Esophagus squamous epithelium (tissue), 5 donors: Measurements from ENCODE around the gene OTOS. TPM values are rescaled to one million over a fixed set of nuclear protein-coding genes. Genes with fewer than 3 reads are reported as not detected.

Experiments
- DNase-seq: peaks from one replicate; lab custom pipeline; 2025; lab: John Stamatoyannopoulos, UW
- H3K27ac ChIP-seq, 4 donors: fragments of 200-600 bp; sonication (generic); one replicate each; pipeline ENCODE4 v1.5.1; 2016 to 2019; ENCODE audit warnings: mild to moderate bottlenecking in 1 of 4
- H3K27me3 ChIP-seq, 4 donors: fragments of 200-600 bp; sonication (generic); 1 replicate in 3 of 4; 2 replicates in 1 of 4; pipeline versions ENCODE4 v1.5.1 to v1.6.0; 2017 to 2021; ENCODE audit warnings: antibody characterized with exemption in 1 of 4
- H3K36me3 ChIP-seq, 3 donors: fragments of 200-600 bp; sonication (generic); one replicate each; pipeline ENCODE4 v1.5.1; 2016 to 2019
- H3K4me1 ChIP-seq, 3 donors: fragments of 200-600 bp; sonication (generic); one replicate each; pipeline ENCODE4 v1.5.1; 2017 to 2019
- H3K4me3 ChIP-seq, 4 donors: fragments of 200-600 bp; sonication (generic); 1 replicate in 3 of 4; 2 replicates in 1 of 4; pipeline ENCODE4 v1.5.1; 2016 to 2019; ENCODE audit warnings: mild to moderate bottlenecking in 2 of 4, moderate library complexity in 1 of 4
- H3K9me3 ChIP-seq, 3 donors: fragments of 200-600 bp; sonication (generic); one replicate each; pipeline ENCODE4 v1.5.1; 2016 to 2019
- POLR2A ChIP-seq, 4 donors: fragments of 450-650 bp; IDR thresholded peaks; one replicate each; pipeline ENCODE4 v1.6.1; 2017; ENCODE audit warnings: antibody characterized with exemption in 4 of 4, mild to moderate bottlenecking in 4 of 4, moderate library complexity in 3 of 4
- WGBS, 2 donors: methylation state at CpG; one replicate each; pipeline ENCODE4 v1.1.5; 2018; 5-methylcytosine and 5-hydroxymethylcytosine counted together
- intact Hi-C: fragments of 100-400 bp; cut with DNase I; formaldehyde crosslinking; loops from one replicate; pipeline ENCODE4 v1.15.0; 2022
- total RNA-seq, 4 donors: library from RNA; depleted of rRNA; stranded (reverse); fragments of >200 nt; gene quantifications; one replicate each; pipeline ENCODE4 v1.1.0, GENCODE V29; 2016
- TF ChIP-seq, protein P1 (sequence below), 6 experiments: fragments of 450-650 bp in 4 of 6; fragments of 200-600 bp in 2 of 6; sonication (generic) in 2 of 6; IDR thresholded peaks; one replicate each; pipeline ENCODE4 v1.5.1; 2016 to 2019; ENCODE audit warnings: antibody characterized with exemption in 6 of 6, mild to moderate bottlenecking in 4 of 6, moderate library complexity in 4 of 6
- donor health status: DM: yes; HTN: yes; CAD: no.

The OTOS gene
- total RNA-seq, 4 donors from 2014 or later = not detected

DNA sequence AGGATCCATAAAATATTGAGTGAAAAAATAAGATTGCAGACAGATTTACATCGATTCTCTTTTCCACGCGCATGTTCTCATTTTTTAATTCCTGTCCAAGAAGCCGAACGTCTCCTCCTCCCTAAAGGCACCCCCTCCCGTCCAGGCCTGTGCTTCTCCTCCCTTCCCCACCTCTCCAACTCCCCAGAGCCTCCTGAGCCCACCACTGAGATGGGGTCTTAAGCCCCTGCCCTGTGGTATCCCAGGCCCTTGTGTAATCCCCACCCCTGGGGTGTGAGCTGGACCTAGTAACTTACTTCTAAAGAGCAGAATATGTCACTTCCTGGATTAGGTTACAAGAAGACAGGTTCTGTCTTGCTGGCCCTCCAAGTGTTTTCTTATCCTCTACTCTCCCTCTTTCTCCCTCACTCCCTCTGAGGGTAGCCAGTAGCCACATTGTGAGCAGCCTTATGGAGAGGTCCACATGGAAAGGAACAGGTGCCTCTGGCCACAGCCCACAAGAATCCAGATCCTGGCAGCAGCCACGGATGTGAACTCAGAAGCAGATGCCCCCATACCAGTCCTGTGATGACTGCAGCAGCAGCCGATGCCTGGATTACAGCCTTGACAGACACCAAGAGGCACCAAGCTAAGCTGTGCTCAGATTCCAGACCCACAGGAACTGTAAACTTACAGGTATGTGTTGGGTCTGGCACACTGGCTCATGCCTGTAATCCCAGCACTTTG, 39.6 kb upstream of the OTOS start:
- Histone ChIP-seq H3K36me3 (no peaks in the 10 kb centered on the region), H3K9me3 (no peaks in the 10 kb centered on the region), H3K27ac (no peak overlapping the region), H3K27me3 (peaks cover 0 to 52% (median 0%) of the 10 kb centered on the region in 4 donors), H3K4me3 (no peak overlapping the region), H3K4me1 (peaks cover 0 to 10% (median 0%) of the 10 kb centered on the region in 3 donors)
- DNase-seq = no peak
- TF ChIP-seq, protein P1, sequence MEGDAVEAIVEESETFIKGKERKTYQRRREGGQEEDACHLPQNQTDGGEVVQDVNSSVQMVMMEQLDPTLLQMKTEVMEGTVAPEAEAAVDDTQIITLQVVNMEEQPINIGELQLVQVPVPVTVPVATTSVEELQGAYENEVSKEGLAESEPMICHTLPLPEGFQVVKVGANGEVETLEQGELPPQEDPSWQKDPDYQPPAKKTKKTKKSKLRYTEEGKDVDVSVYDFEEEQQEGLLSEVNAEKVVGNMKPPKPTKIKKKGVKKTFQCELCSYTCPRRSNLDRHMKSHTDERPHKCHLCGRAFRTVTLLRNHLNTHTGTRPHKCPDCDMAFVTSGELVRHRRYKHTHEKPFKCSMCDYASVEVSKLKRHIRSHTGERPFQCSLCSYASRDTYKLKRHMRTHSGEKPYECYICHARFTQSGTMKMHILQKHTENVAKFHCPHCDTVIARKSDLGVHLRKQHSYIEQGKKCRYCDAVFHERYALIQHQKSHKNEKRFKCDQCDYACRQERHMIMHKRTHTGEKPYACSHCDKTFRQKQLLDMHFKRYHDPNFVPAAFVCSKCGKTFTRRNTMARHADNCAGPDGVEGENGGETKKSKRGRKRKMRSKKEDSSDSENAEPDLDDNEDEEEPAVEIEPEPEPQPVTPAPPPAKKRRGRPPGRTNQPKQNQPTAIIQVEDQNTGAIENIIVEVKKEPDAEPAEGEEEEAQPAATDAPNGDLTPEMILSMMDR (IDR thresholded peaks at IDR 0.05) = no peak
- TF ChIP-seq POLR2A (IDR thresholded peaks at IDR 0.05) = no peak
- intact Hi-C loops = no loop called here
- WGBS, 2 donors = 49 to 78% methylated on average over 6 to 8 of the region's 8 CpGs

DNA sequence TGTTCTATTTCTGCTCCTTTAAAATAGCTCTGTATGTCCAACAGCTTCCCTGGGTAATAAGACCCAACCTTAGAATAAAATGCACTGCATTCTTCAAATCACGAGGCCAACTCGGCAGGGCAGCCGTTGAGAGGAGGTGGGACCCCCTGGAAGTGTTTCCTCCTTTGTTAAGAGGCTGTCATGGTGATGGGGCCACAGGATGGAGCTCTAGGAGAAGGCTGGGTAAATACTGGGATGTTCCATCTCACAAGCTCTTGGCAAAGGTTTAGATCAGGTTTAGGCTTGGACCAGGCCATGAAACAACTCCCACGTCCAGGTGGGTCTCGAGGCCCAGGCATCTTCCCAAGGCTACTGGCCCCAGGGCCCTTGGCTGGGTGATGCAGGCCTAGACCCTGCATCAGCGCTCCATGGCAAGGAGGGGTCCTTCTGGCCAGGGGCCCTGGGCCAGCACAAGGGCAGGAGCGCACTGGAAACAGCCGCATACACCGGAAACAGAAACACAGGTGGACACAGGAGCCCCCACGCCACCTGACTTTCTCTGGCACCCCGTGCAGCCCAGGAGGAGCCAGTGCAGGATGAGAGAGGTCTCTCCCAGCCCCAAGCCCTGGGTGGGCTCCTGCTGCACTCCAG, 38.8 kb upstream of the OTOS start:
- DNase-seq = no peak
- Histone ChIP-seq H3K4me3 (no peak overlapping the region), H3K4me1 (peaks cover 0 to 10% (median 0%) of the 10 kb centered on the region in 3 donors), H3K27ac (no peak overlapping the region), H3K36me3 (no peaks in the 10 kb centered on the region), H3K27me3 (peaks cover 0 to 52% (median 0%) of the 10 kb centered on the region in 4 donors), H3K9me3 (no peaks in the 10 kb centered on the region)
- TF ChIP-seq POLR2A (IDR thresholded peaks at IDR 0.05) = no peak
- TF ChIP-seq, protein P1 (IDR thresholded peaks at IDR 0.05) = no peak
- intact Hi-C loops = no loop called here
- 83% methylated on average over 5 of the region's 11 CpGs; no CpG with 5 or more reads in 1 of the 2 donors for WGBS, 2 donors

DNA sequence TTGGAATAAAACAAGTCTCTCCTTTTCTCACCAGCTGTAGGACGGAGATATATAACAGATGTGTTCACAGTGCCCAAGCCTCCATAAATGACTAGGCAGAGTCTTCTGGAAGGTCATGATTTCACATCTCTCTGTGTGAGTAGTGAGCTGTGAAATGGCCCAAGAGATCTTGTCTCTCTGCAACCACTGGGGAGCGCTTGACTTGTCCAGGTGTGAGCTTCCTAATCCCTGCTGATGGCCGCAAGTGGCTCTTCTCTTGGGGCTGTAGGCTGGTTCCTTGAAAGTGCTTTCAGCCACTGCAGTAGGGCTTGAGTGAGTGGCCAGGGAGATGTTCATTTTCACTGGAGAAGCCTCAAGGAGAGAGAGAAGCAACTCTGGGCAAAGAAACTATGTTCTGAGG, 38.1 kb upstream of the OTOS start:
- TF ChIP-seq POLR2A (IDR thresholded peaks at IDR 0.05) = no peak
- TF ChIP-seq, protein P1 (IDR thresholded peaks at IDR 0.05) = no peak
- Histone ChIP-seq H3K36me3 (no peaks in the 10 kb centered on the region), H3K27ac (no peak overlapping the region), H3K4me3 (no peak overlapping the region), H3K4me1 (peaks cover 0 to 10% (median 0%) of the 10 kb centered on the region in 3 donors), H3K27me3 (peaks cover 0 to 51% (median 0%) of the 10 kb centered on the region in 4 donors), H3K9me3 (no peaks in the 10 kb centered on the region)
- 79 to 83% methylated on average over 3 of the region's 3 CpGs for WGBS, 2 donors
- no peak for DNase-seq
- intact Hi-C loops = no loop called here

DNA sequence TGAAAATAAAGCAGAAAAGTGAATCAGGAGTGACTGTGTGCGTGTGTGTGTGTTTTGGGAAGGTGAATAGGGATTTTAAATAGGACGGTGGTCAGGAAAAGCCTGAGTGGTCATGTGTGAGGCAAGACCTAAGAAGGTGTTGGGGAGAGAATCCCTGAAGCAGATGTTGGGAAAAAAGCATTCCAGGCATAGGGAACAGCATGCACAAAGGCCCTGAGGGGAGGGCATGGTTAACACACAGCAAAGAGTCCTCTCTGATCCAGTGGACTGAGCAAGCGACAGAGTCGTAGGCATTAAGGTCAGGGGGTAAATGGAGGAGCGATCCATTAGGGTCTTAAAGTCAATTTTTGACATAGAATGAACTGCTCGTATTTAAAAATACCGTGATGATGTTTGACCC, 34.0 kb upstream of the OTOS start:
- Histone ChIP-seq H3K27ac (no peak overlapping the region), H3K36me3 (no peaks in the 10 kb centered on the region), H3K4me3 (no peak overlapping the region), H3K27me3 (peaks cover 0 to 26% (median 0%) of the 10 kb centered on the region in 4 donors), H3K4me1 (no peaks in the 10 kb centered on the region), H3K9me3 (no peaks in the 10 kb centered on the region)
- intact Hi-C loops = no loop called here
- TF ChIP-seq POLR2A (IDR thresholded peaks at IDR 0.05) = no peak
- TF ChIP-seq, protein P1 (IDR thresholded peaks at IDR 0.05) = no peak
- no peak for DNase-seq
- 63 to 68% methylated on average over 7 of the region's 7 CpGs for WGBS, 2 donors
